Kidney (tissue), 14 donors: Measurements from ENCODE around the gene NFATC2. TPM values are rescaled to one million over a fixed set of nuclear protein-coding genes. Genes with fewer than 3 reads are reported as not detected.

ENCODE experiments used
- DNase-seq, 5 donors: peaks; one replicate each; pipeline ENCODE4 v3.0.0-alpha.2; 2013 to 2020
- FAIRE-seq: peaks from 2 replicates; lab custom pipeline; 2012; peaks lifted over from hg19 to GRCh38; lab: Jason Lieb, UNC
- H3K27ac ChIP-seq, 2 donors: one replicate each; pipeline ENCODE4 v1.7.0; 2013; ENCODE audit warnings: low read depth in 2 of 2, low read length in 2 of 2, inconsistent platforms in 1 of 2
- H3K27me3 ChIP-seq: one replicate; pipeline ENCODE4 v1.7.1; 2013; ENCODE audit warnings: low read length, inconsistent platforms; ENCODE audit not compliant: control insufficient read depth, insufficient read depth
- H3K36me3 ChIP-seq, 3 donors: one replicate each; pipeline versions ENCODE4 v1.7.0 to v1.7.1; 2013; ENCODE audit warnings: low read length in 3 of 3, control low read depth in 1 of 3, inconsistent platforms in 1 of 3; ENCODE audit not compliant: insufficient read depth in 3 of 3, control insufficient read depth in 2 of 3
- H3K4me1 ChIP-seq, 3 donors: one replicate each; pipeline versions ENCODE4 v1.7.0 to v1.7.1; 2013; ENCODE audit warnings: low read length in 3 of 3, inconsistent platforms in 1 of 3, low read depth in 1 of 3; ENCODE audit not compliant: control insufficient read depth in 2 of 3, insufficient read depth in 2 of 3
- H3K4me3 ChIP-seq, 3 donors: one replicate each; pipeline versions ENCODE4 v1.7.0 to v1.8.1; 2013; ENCODE audit warnings: low read length in 3 of 3, control low read depth in 1 of 3, inconsistent platforms in 1 of 3
- H3K9ac ChIP-seq, 3 donors: one replicate each; pipeline versions ENCODE4 v1.7.0 to v1.7.1; 2013; ENCODE audit warnings: low read length in 3 of 3, control low read depth in 1 of 3, inconsistent platforms in 1 of 3
- H3K9me3 ChIP-seq, 3 donors: one replicate each; pipeline versions ENCODE4 v1.7.0 to v1.7.1; 2013; ENCODE audit warnings: low read length in 3 of 3, control low read depth in 1 of 3, inconsistent platforms in 1 of 3; ENCODE audit not compliant: control insufficient read depth in 2 of 3, insufficient read depth in 1 of 3
- CTCF ChIP-seq: IDR thresholded peaks from 3 replicates; pipeline ENCODE4 v1.5.1; 2012; ENCODE audit warnings: mild to moderate bottlenecking, moderate library complexity, borderline replicate concordance; ENCODE audit not compliant: insufficient read depth; ENCODE audit errors: extremely low read depth
- intact Hi-C: fragments of 100-400 bp; cut with DNase I; formaldehyde crosslinking; loops from one replicate; pipeline ENCODE4 v1.11.1; 2022
- polyA plus RNA-seq: library from polyadenylated mRNA; stranded (reverse); fragments of 350-450 nt; fragmentation: Illumina TruSeq; extraction: RNeasy Lipid Tissue Mini Kit (QIAGEN cat#74804); gene quantifications from one replicate; pipeline ENCODE4 v1.2.3, GENCODE V29; 2014; ENCODE audit warnings: low read depth, low replicate concordance; ENCODE audit not compliant: insufficient read depth
- total RNA-seq: library from RNA; stranded (reverse); fragmentation: NEBNext Ultra II Directional; extraction: Animal tissue kit (Norgen Biotek cat#: 25700); gene quantifications from one replicate; pipeline ENCODE4 v1.2.1, GENCODE V29; 2021
- donor health status: control.
- donor health status: control.
- donor health status: control.
- donor health status: control.
- donor health status: control.
- donor health status: DM: yes; HTN: yes; CAD: no.
- donor health status: Normal renal cell carcinoma (clear cell type).

The NFATC2 gene
- total and polyA plus RNA-seq, 2 donors from 2014 or later = 0.73 to 10.5 TPM

- Histone ChIP-seq H3K36me3 (no peaks in the 10 kb centered on the region), H3K9me3 (no peaks in the 10 kb centered on the region), H3K4me1 (peaks cover 0 to 2% (median 0%) of the 10 kb centered on the region in 3 donors), H3K27me3 (no peaks in the 10 kb centered on the region), H3K9ac (no peak overlapping the region), H3K27ac (no peak overlapping the region), H3K4me3 (no peak overlapping the region)
- no peak for FAIRE-seq
- TF ChIP-seq CTCF = no peak
- DNase-seq = peak; percentile 62 to 74 (median 69)
- intact Hi-C loops = no loop called here
These were observed 113.9 kb downstream of the NFATC2 start for GRCh38 chr20:51428401-51429143.

- Histone ChIP-seq H3K9ac (no peak overlapping the region), H3K9me3 (no peaks in the 10 kb centered on the region), H3K4me3 (no peak overlapping the region), H3K27ac (no peak overlapping the region), H3K4me1 (peaks cover 0 to 2% (median 0%) of the 10 kb centered on the region in 3 donors), H3K36me3 (no peaks in the 10 kb centered on the region), H3K27me3 (no peaks in the 10 kb centered on the region)
- no peak for DNase-seq
- intact Hi-C loops = no loop called here
- no peak for TF ChIP-seq CTCF
- no peak for FAIRE-seq
These were observed 114.7 kb downstream of the NFATC2 start for GRCh38 chr20:51427651-51428291.

GRCh38 chr20:51426718-51427650 is 115.5 kb downstream of the NFATC2 start:
- DNase-seq (peak in 1 of 5 donors; percentile 36), FAIRE-seq (no peak)
- H3K4me3 ChIP-seq = no peak overlapping the region
- no peaks in the 10 kb centered on the region for H3K36me3 ChIP-seq
- no peaks in the 10 kb centered on the region for H3K27me3 ChIP-seq
- H3K4me1 ChIP-seq = peaks cover 0 to 2% (median 0%) of the 10 kb centered on the region in 3 donors
- H3K27ac ChIP-seq = no peak overlapping the region
- intact Hi-C loops = no loop called here
- no peak for TF ChIP-seq CTCF
- H3K9me3 ChIP-seq = no peaks in the 10 kb centered on the region
- H3K9ac ChIP-seq = no peak overlapping the region
